HG03039 (cell line): ENCODE measurements around the gene SLC22A8.
"Not testable (repeated sequence)": the region's sequence is repeated elsewhere in the genome, so short reads cannot be mapped to it uniquely, and the experiment has no call there.

Source experiments
- ATAC-seq: cut with Tn5 transposase; IDR thresholded peaks from one replicate; pipeline ENCODE4 v1.9.1; 2021; ENCODE audit warnings: mild to moderate bottlenecking, moderate library complexity; ENCODE audit not compliant: unreplicated experiment

Gene SLC22A8, protein sequence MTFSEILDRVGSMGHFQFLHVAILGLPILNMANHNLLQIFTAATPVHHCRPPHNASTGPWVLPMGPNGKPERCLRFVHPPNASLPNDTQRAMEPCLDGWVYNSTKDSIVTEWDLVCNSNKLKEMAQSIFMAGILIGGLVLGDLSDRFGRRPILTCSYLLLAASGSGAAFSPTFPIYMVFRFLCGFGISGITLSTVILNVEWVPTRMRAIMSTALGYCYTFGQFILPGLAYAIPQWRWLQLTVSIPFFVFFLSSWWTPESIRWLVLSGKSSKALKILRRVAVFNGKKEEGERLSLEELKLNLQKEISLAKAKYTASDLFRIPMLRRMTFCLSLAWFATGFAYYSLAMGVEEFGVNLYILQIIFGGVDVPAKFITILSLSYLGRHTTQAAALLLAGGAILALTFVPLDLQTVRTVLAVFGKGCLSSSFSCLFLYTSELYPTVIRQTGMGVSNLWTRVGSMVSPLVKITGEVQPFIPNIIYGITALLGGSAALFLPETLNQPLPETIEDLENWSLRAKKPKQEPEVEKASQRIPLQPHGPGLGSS

GRCh38 chr11:63015521-63016215 lies at the start of gene SLC22A8:
TSS of gene SLC22A8 (minus strand) at chr11:63015841. CDS start at chr11:63014958, 883 bp downstream.
- no peak for ATAC-seq

- not testable (repeated sequence) for ATAC-seq
Measured at GRCh38 chr11:63046203-63046602, 30.6 kb upstream of the SLC22A8 start.

GRCh38 chr11:63042596-63042995 lies 27.0 kb upstream of the SLC22A8 start:
- no peak for ATAC-seq

GRCh38 chr11:63032457-63032856 lies 16.8 kb upstream of the SLC22A8 start:
- ATAC-seq: no peak

DNA sequence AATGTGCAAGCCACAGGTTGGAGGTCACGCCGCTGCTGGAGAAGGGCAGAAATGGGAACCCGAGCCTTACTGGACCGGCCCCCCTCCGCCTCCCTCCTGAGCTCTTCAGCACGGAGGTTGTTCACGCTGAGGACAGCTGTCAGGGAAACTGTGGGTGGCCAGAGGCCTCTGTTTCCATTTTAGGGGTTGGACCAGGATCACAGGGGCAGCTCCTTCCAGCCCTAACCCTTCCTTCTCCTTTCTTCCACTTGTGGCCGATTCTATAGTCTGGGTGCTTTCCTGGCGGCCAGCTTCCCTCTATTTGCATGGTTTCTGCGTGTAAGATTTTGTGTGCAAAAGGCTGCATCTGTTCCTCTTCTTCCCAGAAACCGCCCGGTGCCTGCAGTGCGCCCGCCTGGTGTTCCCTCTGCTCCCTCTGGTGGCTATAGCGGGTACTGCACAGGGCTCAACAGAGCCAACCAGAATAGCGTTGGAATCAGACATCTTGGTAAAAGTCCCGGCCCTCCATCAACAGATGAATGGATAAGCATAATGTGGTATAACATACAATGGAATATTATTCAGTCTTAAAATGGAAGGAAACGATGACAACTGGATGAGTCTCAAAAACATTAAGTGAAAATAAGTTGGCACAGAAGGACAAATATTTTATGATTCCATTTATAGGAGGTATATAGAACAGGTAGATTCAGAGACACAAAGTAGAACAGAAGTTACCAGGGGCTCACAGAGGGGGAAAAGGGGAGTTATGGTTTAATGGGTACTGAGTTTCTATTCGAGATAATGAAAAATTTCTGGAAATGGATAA lies 8.4 kb upstream of the SLC22A8 start:
- ATAC-seq: no peak

- no peak for ATAC-seq
Measured at GRCh38 chr11:63023222-63023814, 7.7 kb upstream of the SLC22A8 start.

GRCh38 chr11:63022441-63022840 lies 6.8 kb upstream of the SLC22A8 start:
- ATAC-seq: no peak

DNA sequence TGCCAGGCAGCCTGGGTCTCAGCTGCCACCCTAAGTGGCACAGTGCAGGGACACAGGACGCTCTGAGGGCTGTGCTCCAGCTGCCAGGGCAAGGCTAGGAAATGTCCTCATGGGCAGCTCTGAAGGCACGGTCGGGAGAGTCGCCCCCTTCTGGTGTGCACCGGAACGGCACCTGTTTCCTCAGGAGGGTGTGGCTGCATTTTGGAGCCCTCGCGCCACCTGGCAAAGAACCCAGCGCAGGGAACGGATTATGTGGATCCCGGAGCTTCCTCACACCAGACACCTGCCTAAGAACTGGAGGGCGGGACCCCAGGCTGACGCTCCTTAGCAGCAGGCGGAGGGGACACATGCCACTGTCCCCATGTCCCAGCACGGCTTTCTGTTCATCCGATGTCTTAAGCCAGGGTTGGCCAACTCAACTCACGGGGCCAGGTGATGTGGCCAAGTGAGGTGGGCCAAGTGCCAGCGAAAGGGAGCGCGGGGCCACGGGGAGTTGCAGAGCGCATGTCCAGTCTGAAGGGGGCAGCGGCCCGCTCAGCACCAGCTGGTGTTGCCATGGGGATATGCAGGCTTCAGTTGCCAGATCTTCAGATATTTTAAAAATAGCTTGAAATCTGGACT lies 5.1 kb upstream of the SLC22A8 start:
- no peak for ATAC-seq

DNA sequence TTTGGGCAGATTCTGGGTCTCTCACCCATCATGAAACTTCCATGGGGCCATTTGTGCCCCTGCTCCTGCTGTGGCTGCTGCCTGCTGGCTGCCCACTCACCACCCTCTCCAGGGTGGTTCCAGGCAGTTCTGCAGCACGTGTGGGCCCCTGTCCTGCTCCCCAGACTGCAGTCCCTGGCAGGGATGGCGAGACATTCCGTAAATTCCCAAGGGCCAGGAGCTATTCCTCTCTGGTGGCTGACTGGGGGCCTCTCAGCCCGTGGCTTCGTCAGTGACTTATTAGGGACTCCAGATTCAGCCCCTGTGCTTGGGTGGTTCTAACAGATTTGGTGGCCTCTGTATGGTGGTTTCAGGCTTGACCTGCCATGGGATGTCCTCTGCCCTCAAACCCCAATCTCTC lies 3.9 kb upstream of the SLC22A8 start:
- no peak for ATAC-seq

DNA sequence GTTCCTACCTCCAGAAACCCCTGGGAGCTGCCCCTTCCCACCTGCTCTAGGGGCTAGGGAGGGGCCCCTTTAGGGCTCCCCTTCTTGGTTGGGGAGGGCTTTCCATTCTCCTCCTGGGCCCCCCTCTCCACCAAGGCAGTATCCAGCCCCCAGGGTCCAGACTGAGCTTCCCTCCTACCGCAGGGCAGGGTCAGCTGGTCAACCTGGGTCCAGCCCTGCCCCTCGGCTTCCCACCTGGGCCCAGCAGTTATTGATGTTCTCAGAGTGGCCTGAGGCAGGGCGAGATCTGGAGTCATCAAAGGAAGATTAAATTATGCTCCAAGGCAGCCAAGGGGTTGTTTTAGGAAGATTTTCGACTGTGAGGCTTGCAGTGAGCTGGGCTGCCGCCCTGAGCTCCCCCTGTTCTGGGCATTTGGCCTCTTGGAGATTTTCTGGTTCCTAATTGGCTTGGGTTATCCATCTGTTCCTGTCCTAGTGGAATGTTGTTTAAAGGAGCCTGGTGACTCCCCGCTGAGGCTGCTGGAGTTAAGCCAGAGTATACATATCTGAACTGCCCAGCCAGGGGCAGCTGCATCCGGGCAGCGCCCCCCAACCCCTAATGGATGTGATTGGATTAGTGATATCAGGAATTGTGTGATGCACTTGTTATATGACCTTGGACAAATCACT lies 1.8 kb upstream of the SLC22A8 start:
- ATAC-seq: no peak

- ATAC-seq: no peak
Measured at GRCh38 chr11:63014408-63015055, 1.1 kb downstream of the SLC22A8 start.

DNA sequence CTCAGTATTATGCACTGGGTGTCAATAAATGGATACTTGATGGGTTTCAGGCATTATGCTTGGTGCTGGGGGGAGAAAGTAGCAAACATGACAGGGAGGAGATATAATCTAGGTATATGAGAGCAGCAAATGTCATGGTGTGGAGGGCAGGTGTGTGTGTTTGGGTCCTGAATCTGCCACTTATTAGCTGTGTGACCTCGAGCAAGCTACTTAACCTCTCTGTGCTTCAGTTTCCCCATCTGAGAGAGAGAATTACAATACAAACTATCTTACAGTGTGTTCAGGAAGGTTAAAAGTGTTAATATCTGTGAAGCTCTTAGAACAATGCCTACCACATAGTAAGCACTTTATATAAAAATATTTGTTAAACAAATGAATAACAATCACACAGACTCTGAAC lies 2.8 kb downstream of the SLC22A8 start:
- ATAC-seq: no peak

GRCh38 chr11:63012430-63012829 lies 3.2 kb downstream of the SLC22A8 start:
- no peak for ATAC-seq

- ATAC-seq: no peak
Measured at GRCh38 chr11:63010934-63011439, 4.7 kb downstream of the SLC22A8 start.

DNA sequence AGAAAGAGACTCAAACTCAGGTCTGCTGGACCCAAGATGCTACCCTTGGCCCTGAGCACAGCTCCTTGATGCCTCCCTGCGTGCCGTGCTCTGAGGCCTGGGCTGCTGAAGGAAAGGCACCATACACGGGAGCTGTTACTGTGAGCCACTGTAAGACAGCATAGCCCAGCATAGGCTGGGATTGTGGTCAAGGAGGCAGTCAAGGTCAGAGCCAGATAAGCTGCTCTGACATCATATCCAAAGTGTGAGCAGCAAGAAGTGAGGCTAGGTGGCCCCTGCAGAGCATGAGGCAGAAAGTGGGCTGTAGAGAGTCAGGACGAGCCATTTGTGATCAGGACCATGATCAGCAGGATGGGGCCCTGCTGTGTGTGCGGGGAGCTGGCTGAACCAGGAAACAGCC lies 7.7 kb downstream of the SLC22A8 start:
- no peak for ATAC-seq

DNA sequence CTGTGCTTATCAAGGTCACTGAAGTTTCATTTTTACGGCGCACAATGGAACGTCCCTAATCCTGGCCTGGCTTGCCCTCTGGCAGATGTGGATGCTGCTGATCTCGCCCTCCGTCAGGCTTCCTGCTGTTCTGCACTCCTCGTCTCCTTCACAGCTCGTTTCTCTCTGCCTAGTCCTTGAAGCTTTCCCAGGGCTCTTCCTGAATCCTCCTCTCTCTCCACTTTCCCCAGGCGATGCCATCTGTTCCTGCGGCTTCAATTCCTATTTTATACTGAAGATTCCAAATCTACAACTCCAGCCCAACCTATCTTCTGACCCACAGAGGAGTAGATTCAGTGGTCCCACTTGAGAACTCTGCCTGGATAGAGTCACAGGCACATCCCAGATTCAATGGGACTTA lies 14.2 kb downstream of the SLC22A8 start:
- ATAC-seq: no peak

GRCh38 chr11:62999649-63000048 lies 16.0 kb downstream of the SLC22A8 start:
- no peak for ATAC-seq

GRCh38 chr11:62999156-62999555 lies 16.5 kb downstream of the SLC22A8 start:
- no peak for ATAC-seq

GRCh38 chr11:62996271-62996670 lies 19.4 kb downstream of the SLC22A8 start:
- no peak for ATAC-seq
